ENCODE data around the gene ZBTB12. TPM values are rescaled to one million over a fixed set of nuclear protein-coding genes. Genes with fewer than 3 reads are reported as not detected.
A peak's percentile ranks its signal among the peaks of the same experiment; 100 is the strongest.
"Not testable (repeated sequence)": the region's sequence is repeated elsewhere in the genome, so short reads cannot be mapped to it uniquely, and the experiment has no call there.

The ZBTB12 gene
- total and polyA plus RNA-seq, 2 of the 13 experiments (the other 11 are each of a cell fraction or from before 2014, with no cell fraction given): 4.8 to 6.0 TPM

DNA sequence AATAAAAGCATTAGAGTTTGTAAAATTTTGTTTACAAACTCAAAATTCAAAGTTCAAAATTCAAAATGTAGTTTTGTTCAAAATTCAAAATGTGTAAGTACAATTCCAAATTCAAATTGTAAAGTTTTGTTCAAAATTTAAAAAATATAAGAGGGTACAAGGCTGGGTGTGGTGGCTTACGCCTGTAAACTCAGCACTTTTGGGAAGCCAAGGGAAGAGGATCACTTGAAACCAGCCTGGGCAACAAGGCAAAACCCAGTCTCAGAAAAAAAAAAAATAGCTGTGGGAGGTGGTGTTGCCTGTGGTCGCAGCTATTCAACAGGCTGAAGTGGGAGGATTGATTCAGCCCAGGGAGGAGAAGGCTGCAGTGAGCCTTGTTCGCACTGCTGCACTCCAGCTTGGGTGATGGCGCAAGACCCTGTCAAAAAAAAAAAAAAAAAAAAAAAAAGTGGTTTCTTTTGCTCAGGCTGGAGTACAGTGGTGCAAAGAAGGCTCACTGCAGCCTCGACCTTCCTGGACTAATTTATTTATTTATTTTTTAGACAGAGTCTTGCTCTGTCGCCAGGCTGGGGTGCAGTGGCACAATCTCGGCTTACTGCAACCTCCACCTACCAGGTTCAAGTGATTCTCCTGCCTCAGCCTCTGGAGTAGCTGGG, 5.4 kb upstream of the ZBTB12 start (continued):
- TF ChIP-seq ZNF607 (CRISPR knock-in tag; IDR thresholded peaks at IDR 0.05; ENCODE audit: borderline replicate concordance) (no peak), KLF6 (CRISPR knock-in tag; IDR thresholded peaks at IDR 0.05) (no peak), ZFY (CRISPR knock-in tag; IDR thresholded peaks at IDR 0.05) (no peak), HES4 (CRISPR knock-in tag; IDR thresholded peaks at IDR 0.05; ENCODE audit: borderline replicate concordance) (no peak), ZNF253 (CRISPR knock-in tag; IDR thresholded peaks at IDR 0.05; ENCODE audit: borderline replicate concordance) (no peak)

DNA sequence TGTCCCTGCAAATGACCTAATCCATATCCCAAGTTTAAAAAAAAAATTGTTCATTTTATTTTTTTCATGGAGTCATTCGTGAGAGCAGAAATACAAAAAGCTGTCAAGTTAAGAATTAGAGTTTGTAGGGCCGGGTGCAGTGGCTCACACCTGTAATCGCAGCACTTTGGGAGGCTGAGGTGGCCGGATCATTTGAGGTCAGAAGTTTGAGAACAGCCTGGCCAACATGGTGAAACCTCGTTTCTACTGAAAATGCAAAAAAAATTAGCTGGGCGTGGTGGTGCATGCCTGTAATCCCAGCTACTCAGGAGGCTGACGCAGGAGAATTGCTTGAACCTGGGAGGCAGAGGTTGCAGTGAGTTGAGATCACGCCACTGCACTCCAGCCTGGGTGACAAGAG, 4.8 kb upstream of the ZBTB12 start:
- Histone ChIP-seq H3K4me2 (ENCODE audit: low read depth, low read length) (peak overlapping the region; percentile 68), H3K4me3 (replicated peaks in 1 of 3; ENCODE audit: insufficient read depth in 1 of 3, low read depth in 2 of 3, low read length in 3 of 3) (peak overlapping the region in 1 of 3 experiments; percentile 25; a peak in 1 of 6 replicates), H3K4me1 (ENCODE audit: insufficient read depth, low read length) (peaks cover 61% of the 10 kb centered on the region)
- H3K27ac ChIP-seq (ENCODE audit: extremely low read length, insufficient read depth, low read length); H3K27me3 ChIP-seq (ENCODE audit: control insufficient read depth in 1 of 2, insufficient read depth in 2 of 2, low read length in 2 of 2); intact Hi-C loops (cut with micrococcal nuclease; ENCODE audit: unreplicated experiment); CTCF ChIA-PET (ENCODE audit: low intra/inter-chr PET ratio, low total read pairs); H3K79me2 ChIP-seq (ENCODE audit: insufficient read depth, low read length); H3K9me3 ChIP-seq (ENCODE audit: low read length); FAIRE-seq; BruUV-seq (replicated peaks); ATAC-seq; H4K20me1 ChIP-seq (ENCODE audit: insufficient read depth, low read length); DNase-seq (ENCODE audit: low spot score); H2AFZ ChIP-seq (ENCODE audit: low read length); H3K9ac ChIP-seq (ENCODE audit: insufficient read depth, low read depth, low read length); H3K36me3 ChIP-seq (replicated peaks in 1 of 2; ENCODE audit: control insufficient read depth in 1 of 2, insufficient read depth in 2 of 2, low read length in 2 of 2): not testable (repeated sequence)
- 12% methylated on average over 8 of the region's 8 CpGs for WGBS (ENCODE audit: low lambda C conversion rate)
- in situ Hi-C loops (cut with HindIII; ENCODE audit: extremely low pct_ligation_motif_present, low pct_unique_long_range_greater_than_20kb): loop anchor here (25.0 kb wide), 1 partner anchor 1056 kb away; the partner anchor contains the start of genes BRD2 and HLA-DMA
- TF ChIP-seq, protein P1, sequence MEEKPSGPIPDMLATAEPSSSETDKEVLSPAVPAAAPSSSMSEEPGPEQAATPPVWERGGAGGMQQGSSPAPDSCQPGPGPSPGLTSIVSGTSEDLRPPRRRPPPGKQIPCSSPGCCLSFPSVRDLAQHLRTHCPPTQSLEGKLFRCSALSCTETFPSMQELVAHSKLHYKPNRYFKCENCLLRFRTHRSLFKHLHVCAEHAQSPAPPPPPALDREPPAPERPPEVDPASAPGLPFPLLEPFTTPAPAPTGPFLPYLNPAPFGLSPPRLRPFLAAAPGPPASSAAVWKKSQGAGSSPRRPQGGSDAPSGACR (CRISPR knock-in tag; IDR thresholded peaks at IDR 0.05): 0 out of 2 replicates have a peak, but pooled peaks have one; percentile 3
- peak; percentile 43 for TF ChIP-seq ZNF460 (CRISPR knock-in tag; IDR thresholded peaks at IDR 0.05; ENCODE audit: borderline replicate concordance)
- POLR2A ChIA-PET: interaction anchor here (0.7 to 3.9 kb wide), 15 partner anchors 9 to 254 kb away, joined by 3 to 31 read pairs (median 6); partner anchors contain the start of genes BAG6, C2, CFB and DXO

All from HepG2 (cell line).